ENCODE results near the gene CAMK1.

Gene CAMK1

GRCh38 chr3:9779721-9780457 lies 10.1 kb upstream of the CAMK1 start:
- Histone ChIP-seq H3K9ac (no peak overlapping the region), H3K79me2 (no peaks in the 10 kb centered on the region), H3K27ac (no peak overlapping the region), H2AFZ (no peak overlapping the region), H3K4me2 (ENCODE audit: low read length) (no peak overlapping the region), H3K36me3 (ENCODE audit: control insufficient read depth, insufficient read depth, low read length) (no peaks in the 10 kb centered on the region), H3K4me3 (ENCODE audit: low read depth, low read length) (no peak overlapping the region), H3K4me1 (no peaks in the 10 kb centered on the region), H3K9me3 (ENCODE audit: control insufficient read depth, low read length) (no peaks in the 10 kb centered on the region), H3K27me3 (ENCODE audit: control insufficient read depth, insufficient read depth, low read length) (no peaks in the 10 kb centered on the region)
- TF ChIP-seq, protein P1, sequence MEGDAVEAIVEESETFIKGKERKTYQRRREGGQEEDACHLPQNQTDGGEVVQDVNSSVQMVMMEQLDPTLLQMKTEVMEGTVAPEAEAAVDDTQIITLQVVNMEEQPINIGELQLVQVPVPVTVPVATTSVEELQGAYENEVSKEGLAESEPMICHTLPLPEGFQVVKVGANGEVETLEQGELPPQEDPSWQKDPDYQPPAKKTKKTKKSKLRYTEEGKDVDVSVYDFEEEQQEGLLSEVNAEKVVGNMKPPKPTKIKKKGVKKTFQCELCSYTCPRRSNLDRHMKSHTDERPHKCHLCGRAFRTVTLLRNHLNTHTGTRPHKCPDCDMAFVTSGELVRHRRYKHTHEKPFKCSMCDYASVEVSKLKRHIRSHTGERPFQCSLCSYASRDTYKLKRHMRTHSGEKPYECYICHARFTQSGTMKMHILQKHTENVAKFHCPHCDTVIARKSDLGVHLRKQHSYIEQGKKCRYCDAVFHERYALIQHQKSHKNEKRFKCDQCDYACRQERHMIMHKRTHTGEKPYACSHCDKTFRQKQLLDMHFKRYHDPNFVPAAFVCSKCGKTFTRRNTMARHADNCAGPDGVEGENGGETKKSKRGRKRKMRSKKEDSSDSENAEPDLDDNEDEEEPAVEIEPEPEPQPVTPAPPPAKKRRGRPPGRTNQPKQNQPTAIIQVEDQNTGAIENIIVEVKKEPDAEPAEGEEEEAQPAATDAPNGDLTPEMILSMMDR (IDR thresholded peaks at IDR 0.05) = no peak

DNA sequence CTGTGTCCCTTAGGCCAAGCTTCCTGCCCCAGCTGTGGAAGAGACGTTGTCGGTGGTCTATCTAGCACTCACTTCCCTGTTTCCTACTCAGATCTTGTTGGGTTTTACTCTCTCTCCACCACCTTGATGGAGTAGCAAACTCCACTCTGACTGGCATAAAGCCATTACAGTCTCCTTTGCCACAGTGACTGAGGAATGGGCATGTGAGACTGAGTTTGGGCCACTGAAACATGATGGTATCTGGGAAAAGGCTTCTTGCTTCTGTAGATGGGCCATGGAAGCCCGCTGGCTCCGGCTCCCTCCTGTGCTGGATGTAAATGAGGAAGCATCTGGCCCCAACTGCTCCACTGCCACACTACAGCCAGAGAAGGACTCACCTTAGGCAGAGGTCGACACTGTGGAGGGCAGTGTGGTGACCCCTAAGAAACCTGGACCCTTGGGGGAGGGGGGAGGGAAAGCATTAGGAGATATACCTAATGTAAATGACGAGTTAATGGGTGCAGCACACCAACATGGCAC lies 9.4 kb upstream of the CAMK1 start:
- no peaks in the 10 kb centered on the region for H3K4me1 ChIP-seq
- H2AFZ ChIP-seq = no peak overlapping the region
- no peak overlapping the region for H3K9ac ChIP-seq
- TF ChIP-seq, protein P1 (IDR thresholded peaks at IDR 0.05) = no peak
- H3K4me2 ChIP-seq (ENCODE audit: low read length) = no peak overlapping the region
- no peak overlapping the region for H3K27ac ChIP-seq
- no peaks in the 10 kb centered on the region for H3K79me2 ChIP-seq
- no peaks in the 10 kb centered on the region for H3K36me3 ChIP-seq (ENCODE audit: control insufficient read depth, insufficient read depth, low read length)
- H3K27me3 ChIP-seq (ENCODE audit: control insufficient read depth, insufficient read depth, low read length) = no peaks in the 10 kb centered on the region
- no peak overlapping the region for H3K4me3 ChIP-seq (ENCODE audit: low read depth, low read length)
- no peaks in the 10 kb centered on the region for H3K9me3 ChIP-seq (ENCODE audit: control insufficient read depth, low read length)

DNA sequence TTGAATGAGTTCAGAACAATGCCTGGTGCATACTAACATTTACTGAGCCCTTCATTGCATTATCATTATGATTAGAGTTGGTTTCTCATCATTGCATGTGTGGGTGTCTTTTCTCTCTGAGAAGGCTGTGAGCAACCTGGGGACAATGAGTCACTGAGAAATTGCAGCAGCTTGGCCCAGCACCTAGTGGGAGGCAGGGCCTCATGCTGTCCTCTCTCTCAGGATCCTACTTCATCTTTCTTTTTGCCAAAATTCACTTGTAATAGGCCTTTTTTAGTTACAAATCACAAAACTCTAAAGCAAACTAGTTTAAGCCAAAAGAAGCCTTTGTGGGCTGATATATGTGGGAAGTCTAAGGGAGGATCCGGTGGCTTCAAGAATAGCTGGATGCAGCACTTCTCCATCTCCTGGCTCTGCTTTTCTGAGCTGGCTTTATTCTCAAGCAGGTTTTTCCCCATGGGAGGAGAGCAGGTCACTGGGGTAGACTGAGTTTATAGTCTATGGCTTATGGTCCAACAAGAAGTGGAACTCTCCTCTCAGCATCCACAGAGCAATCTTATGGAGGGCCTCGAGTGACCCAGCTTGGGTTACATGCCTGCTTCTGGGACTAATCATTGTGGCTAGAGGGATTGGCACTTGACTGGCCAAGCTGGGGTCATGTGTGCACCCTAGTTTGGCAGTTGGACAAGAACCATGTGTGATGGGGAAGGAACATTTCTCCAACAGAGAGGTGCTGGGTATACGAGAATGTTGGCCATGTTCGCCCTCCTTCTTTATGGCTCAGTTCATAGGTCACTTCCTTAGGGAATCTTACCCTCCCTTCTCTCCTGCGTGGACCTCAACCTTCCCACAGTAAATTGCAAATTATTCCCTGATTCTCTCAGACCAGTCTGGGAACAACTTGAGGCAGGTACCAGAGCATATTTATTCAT lies 8.7 kb upstream of the CAMK1 start:
- Histone ChIP-seq H3K27ac (no peak overlapping the region), H3K36me3 (ENCODE audit: control insufficient read depth, insufficient read depth, low read length) (no peaks in the 10 kb centered on the region), H3K4me3 (ENCODE audit: low read depth, low read length) (no peak overlapping the region), H3K9ac (no peak overlapping the region), H3K4me2 (ENCODE audit: low read length) (no peak overlapping the region), H3K27me3 (ENCODE audit: control insufficient read depth, insufficient read depth, low read length) (no peaks in the 10 kb centered on the region), H3K79me2 (no peaks in the 10 kb centered on the region), H3K9me3 (ENCODE audit: control insufficient read depth, low read length) (no peaks in the 10 kb centered on the region), H2AFZ (no peak overlapping the region), H3K4me1 (no peaks in the 10 kb centered on the region)
- TF ChIP-seq, protein P1 (IDR thresholded peaks at IDR 0.05) = no peak

DNA sequence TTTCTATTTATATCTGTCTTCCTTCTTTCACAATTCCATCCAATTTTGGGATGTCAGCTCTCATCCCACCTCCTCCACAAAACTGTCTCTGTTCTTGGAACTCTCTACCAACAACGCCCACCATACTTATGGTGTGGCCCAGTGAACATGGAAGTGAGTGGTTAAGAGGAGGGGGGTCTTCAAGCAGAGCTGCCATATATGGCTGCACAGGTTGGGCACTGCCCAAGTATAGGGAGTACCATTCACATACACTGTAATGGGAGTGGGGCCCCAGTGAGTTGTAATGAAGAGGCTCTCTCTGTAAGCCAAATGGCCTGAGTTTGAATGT lies 7.9 kb upstream of the CAMK1 start:
- H3K4me1 ChIP-seq = no peaks in the 10 kb centered on the region

More for the DNA sequence above, 7.9 kb upstream of the CAMK1 start:
- H3K4me2 ChIP-seq (ENCODE audit: low read length) = no peak overlapping the region
- H3K27me3 ChIP-seq (ENCODE audit: control insufficient read depth, insufficient read depth, low read length) = no peaks in the 10 kb centered on the region
- no peak overlapping the region for H3K4me3 ChIP-seq (ENCODE audit: low read depth, low read length)
- H2AFZ ChIP-seq = no peak overlapping the region
- H3K79me2 ChIP-seq = no peaks in the 10 kb centered on the region
- no peaks in the 10 kb centered on the region for H3K36me3 ChIP-seq (ENCODE audit: control insufficient read depth, insufficient read depth, low read length)
- H3K27ac ChIP-seq = no peak overlapping the region
- no peak overlapping the region for H3K9ac ChIP-seq
- TF ChIP-seq, protein P1 (IDR thresholded peaks at IDR 0.05) = no peak
- H3K9me3 ChIP-seq (ENCODE audit: control insufficient read depth, low read length) = no peaks in the 10 kb centered on the region

All from parathyroid adenoma (tissue), 2 donors.